ENCODE measurements around the gene CARD11.

The CARD11 gene

GRCh38 chr7:3043544-3044371 is at the start of gene CARD11:
Gene CARD11 (minus strand): TSS chr7:3043867. CDS start chr7:2958506, 85,361 bp downstream.
- DNase-seq: no peak

DNA sequence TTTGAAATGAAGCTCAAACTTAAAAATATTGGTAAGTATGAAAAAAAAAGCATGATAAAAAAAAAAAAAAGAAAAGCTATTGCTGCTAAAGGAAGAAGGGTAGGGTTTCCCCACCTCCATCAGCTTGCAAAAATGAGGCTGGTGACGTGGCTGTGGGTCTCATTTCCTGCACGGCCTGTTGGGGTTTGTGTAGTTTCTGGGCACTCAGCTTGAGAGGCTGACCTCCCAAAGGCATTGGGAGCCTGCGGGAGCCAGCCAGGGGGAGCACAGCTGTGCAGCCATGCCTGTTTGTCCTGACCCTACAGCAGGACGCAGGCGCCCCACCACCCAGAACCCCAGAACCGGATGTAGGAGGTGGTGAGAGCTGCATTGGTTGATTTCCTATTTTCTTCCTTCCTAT is 48.8 kb upstream of the CARD11 start:
- DNase-seq: peak; percentile 50 to 60

DNA sequence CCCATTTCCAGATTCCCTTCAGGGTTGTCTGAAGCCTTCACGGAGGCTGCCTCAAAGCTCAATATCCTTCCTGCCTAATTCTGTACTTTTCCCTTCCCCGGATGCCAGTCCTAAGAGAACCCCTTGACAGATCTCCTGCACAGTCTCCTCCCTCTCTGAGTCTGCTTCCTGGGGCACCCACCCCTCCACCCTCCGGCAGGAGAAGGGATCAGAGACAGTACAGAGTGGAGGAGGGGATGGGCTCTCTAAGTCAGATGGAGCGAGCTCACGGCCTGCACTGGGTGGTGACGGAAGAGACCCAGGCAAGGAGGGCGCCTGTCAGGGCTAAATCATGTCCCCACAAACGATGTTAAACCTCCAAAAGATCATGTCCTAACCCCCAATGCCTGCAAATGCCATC is 48.0 kb upstream of the CARD11 start:
- DNase-seq: no peak

DNA sequence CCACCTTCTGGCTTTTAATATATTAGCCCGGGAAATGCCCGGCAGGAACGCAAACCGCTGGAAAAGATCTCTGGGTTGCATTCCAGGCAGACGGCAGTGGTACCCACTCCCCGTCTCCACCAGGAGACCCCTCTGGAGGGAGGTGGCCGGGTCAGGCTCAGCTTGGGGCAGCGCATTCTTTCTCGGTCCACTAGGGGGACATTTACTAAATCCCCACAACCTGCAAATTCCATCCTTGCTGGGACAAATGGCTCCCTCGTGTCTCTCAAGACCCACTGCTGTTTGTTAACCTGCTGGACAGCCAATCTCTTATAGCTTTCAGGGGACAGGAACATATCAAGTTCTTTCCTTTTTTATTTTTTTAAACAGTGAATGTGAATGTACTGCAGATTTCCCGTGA is 45.8 kb upstream of the CARD11 start:
- peak in 1 of 2 donors; percentile 42 for DNase-seq

- DNase-seq: no peak
Measured at GRCh38 chr7:3087243-3087755, 43.6 kb upstream of the CARD11 start.

DNA sequence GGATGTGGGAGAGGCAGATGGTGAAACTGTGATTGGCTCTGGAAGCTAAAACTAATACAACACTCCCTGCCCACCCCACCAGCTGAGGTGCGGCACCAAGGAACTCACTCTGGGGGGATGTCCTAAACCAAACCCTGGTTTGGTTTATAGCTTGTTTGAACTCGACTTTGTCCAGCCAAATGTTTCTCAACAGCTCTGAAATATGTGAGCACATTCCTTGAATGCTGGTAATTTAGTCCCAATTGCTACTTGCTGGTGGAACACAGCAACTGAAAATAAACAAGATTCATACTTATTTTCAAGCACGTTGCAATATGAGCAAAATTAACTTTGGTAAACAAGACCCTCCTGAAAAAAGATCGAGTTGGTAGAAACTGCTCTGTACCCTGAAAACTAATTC is 39.7 kb upstream of the CARD11 start:
- no peak for DNase-seq

- DNase-seq: no peak
Measured at GRCh38 chr7:3082831-3083230, 39.2 kb upstream of the CARD11 start.

- DNase-seq: no peak
Measured at GRCh38 chr7:3082386-3082785, 38.7 kb upstream of the CARD11 start.

- no peak for DNase-seq
Measured at GRCh38 chr7:3080106-3080505, 36.4 kb upstream of the CARD11 start.

DNA sequence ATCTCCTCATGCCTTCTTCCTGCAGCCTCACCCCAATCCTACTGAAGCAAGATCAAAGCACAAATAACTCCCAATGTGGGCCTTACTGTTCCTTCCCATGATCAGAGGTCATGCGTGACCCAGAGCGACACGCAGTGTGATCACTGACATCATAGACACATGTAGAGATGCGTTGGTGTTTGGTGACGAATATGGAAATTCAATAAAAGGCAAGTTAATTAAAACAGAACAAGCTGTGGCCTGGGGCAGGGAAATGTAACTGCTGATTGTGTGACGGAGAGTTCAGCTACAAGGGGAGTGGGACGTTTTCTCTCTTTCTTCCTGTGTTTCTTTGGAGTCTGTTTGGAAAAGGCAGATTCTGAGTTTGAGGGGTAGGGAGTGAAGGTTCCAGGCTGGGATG is 34.8 kb upstream of the CARD11 start:
- no peak for DNase-seq

- DNase-seq: no peak
Measured at GRCh38 chr7:3076700-3077099, 33.0 kb upstream of the CARD11 start.

DNA sequence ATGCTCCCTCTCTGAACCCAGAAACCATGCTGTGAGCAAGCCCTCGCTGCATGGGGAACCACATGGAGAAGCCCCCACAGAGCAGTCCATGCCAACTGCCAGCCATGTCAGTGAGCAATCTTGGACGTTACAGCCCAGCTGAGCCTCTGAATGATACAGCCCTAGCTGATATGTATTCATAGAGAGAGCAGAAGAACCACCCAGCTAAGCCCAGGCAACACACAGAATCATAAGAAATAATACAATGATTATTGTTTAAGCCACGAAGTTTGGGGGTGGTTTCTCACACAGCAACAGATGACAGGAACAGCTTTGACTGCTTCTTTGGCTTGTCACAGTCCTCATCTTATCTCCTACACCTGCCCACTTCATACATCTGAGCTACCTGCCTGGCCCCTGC is 32.5 kb upstream of the CARD11 start:
- no peak for DNase-seq

DNA sequence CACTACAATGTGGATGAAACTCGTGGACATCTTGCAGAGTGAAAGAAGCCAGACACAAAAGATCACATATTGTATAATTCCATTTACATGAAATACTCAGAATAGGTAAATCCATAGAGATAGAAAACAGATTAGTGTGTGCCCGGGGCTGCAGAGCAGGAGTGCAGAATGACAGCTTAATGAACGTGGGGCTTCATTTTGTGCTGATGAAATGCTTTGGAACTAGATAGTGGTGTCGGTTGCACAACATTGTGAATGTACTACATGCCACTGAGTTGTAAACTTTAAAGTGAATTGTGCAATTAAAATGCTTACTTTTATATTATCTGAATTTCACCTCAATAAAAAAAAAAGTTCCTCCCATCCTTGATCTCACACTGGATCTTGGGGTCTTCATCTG is 31.8 kb upstream of the CARD11 start:
- no peak for DNase-seq

- no peak for DNase-seq
Measured at GRCh38 chr7:3074459-3074821, 30.8 kb upstream of the CARD11 start.

GRCh38 chr7:3073763-3074458 is 30.2 kb upstream of the CARD11 start:
- DNase-seq: peak in 1 of 2 donors; percentile 32

GRCh38 chr7:3070908-3071307 is 27.2 kb upstream of the CARD11 start:
- no peak for DNase-seq

GRCh38 chr7:3069771-3070449 is 26.2 kb upstream of the CARD11 start:
- no peak for DNase-seq

- peak; percentile 85 to 92 for DNase-seq
Measured at GRCh38 chr7:3068530-3068929, 24.9 kb upstream of the CARD11 start.

DNA sequence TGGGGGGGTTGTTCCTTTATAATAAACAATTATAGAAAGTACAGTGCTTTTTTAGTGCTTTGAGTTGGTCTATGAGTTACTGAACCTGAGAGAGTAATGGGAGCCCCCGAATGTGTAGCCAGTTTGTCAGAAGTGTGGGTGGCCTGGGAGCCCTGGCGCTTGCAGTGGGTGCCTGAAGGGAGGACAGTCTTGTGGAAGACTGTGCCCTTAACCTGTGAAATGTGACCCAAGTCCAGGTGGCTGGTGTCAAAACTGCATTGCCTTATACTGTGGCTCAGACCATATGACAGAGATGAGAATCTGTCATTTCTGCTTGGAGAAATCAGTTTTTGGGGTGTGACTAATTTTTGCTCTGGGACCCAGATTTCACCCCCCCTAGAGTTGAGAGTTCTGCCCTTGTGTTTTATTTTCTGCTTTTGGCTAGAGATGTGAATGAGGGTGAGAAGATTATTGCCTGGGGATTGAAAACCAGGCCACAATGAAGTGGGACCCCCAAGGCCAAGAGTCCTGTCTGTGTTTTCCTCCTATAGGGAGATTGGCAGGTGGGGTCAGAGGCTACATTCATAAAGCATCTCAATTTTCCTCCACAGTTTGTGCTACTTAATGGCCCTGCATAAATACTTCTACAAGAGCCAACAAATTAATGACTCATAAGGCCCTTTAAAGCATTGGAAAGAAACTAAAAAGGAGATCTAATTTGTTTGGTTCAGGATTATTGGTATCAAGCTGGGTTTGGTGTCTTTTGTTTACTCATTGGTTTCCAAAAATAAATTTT is 24.1 kb upstream of the CARD11 start:
- DNase-seq: peak in 1 of 2 donors; percentile 4

- peak; percentile 52 to 70 for DNase-seq
Measured at GRCh38 chr7:3067193-3067592, 23.5 kb upstream of the CARD11 start.

DNA sequence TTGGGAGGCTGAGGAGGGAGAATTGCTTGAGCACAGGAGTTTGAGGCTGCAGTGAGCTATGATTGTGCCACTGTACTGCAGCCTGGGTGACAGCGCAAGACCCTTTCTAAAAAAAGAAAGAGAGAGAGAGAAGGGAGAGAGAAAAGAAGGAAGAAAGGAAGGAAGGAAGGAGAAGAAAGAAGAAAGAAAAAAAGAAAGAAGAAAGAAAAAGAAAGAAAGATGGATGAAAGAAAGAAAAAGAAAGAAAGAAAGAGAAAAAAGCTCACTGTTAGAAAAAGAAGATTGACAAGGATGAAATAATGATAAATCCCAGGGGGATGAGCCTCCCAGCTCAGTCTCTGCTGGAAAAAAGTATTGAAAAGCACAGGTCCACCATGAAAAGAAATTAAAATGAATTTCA is 22.8 kb upstream of the CARD11 start:
- no peak for DNase-seq

GRCh38 chr7:3065724-3066143 is 22.1 kb upstream of the CARD11 start:
- peak; percentile 41 to 64 for DNase-seq

- DNase-seq: no peak
Measured at GRCh38 chr7:3064067-3064466, 20.4 kb upstream of the CARD11 start.

Data from inflammatory macrophage treated with lipopolysaccharide for 1 hour (primary cell).